OCI-LY7 (cell line): Measurements from ENCODE around the gene HTATSF1. TPM values are rescaled to one million over a fixed set of nuclear protein-coding genes. Genes with fewer than 3 reads are reported as not detected.

Experiments
- BruUV-seq: library from RNA; stranded (reverse); fragments of 400-500 nt; replicated peaks from 2 replicates; lab custom pipeline; 2021; lab: Mats Ljungman, UMichigan
- CTCF ChIA-PET: fragments of 300-600 bp; sonication (Branson Sonifier 250); formaldehyde crosslinking; loops from one replicate; lab custom pipeline; 2022; ENCODE audit warnings: antibody characterized with exemption; ENCODE audit not compliant: unreplicated experiment; lab: Charles Lee
- POLR2A ChIA-PET: fragments of 300-600 bp; sonication (Branson Sonifier 250); formaldehyde crosslinking; loops from one replicate; lab custom pipeline; 2022; ENCODE audit warnings: antibody characterized with exemption; lab: Charles Lee
- DNase-seq: peaks from one replicate; pipeline ENCODE4 v3.0.0-alpha.2; 2015; ENCODE audit warnings: low spot score
- H2AFZ ChIP-seq: fragments of 200-600 bp; sonication (generic), shearing (Covaris generic); 2 replicates; pipeline ENCODE4 v1.6.1; 2014; ENCODE audit warnings: mild to moderate bottlenecking, antibody characterized with exemption, low read length, moderate library complexity
- H3K27ac ChIP-seq: fragments of 200-600 bp; sonication (generic); 2 replicates; pipeline ENCODE4 v1.5.1; 2014; ENCODE audit warnings: mixed run types, low read depth, mild to moderate bottlenecking, moderate library complexity, low read length, inconsistent platforms; ENCODE audit not compliant: poor library complexity, severe bottlenecking
- H3K36me3 ChIP-seq: fragments of 200-600 bp; sonication (generic); 2 replicates; pipeline ENCODE4 v1.6.1; 2014; ENCODE audit warnings: mild to moderate bottlenecking, antibody characterized with exemption, low read length, moderate library complexity, mixed read lengths; ENCODE audit not compliant: insufficient read depth
- H3K4me1 ChIP-seq: fragments of 200-600 bp; sonication (generic); 2 replicates; pipeline ENCODE4 v1.5.1; 2014; ENCODE audit warnings: mild to moderate bottlenecking, low read length; ENCODE audit not compliant: insufficient read depth, poor library complexity, severe bottlenecking
- H3K4me2 ChIP-seq: fragments of 200-600 bp; sonication (generic); 2 replicates; pipeline ENCODE4 v1.6.1; 2014; ENCODE audit warnings: mild to moderate bottlenecking, low read length
- H3K4me3 ChIP-seq: fragments of 200-600 bp; sonication (generic); 2 replicates; pipeline ENCODE4 v1.5.1; 2014; ENCODE audit warnings: mild to moderate bottlenecking, low read depth, low read length; ENCODE audit not compliant: poor library complexity, severe bottlenecking
- H3K79me2 ChIP-seq: fragments of 200-600 bp; sonication (generic); 2 replicates; pipeline ENCODE4 v1.6.1; 2016; ENCODE audit warnings: low read depth, mild to moderate bottlenecking, low read length, moderate library complexity, mixed read lengths; ENCODE audit not compliant: insufficient read depth
- H3K9me2 ChIP-seq: fragments of 200-600 bp; sonication (generic); 2 replicates; pipeline ENCODE4 v1.6.1; 2016; ENCODE audit warnings: mild to moderate bottlenecking, low read length, mixed read lengths; ENCODE audit not compliant: insufficient read depth
- H3K9me3 ChIP-seq: fragments of 200-600 bp; sonication (generic); 2 replicates; pipeline ENCODE4 v1.6.1; 2014; ENCODE audit warnings: mild to moderate bottlenecking, mixed run types, low read length, mixed read lengths
- H4K20me1 ChIP-seq: fragments of 200-600 bp; sonication (generic); 2 replicates; pipeline ENCODE4 v1.6.1; 2014; ENCODE audit warnings: mild to moderate bottlenecking, antibody characterized with exemption, low read length, moderate library complexity, mixed read lengths; ENCODE audit not compliant: insufficient read depth
- EZH2phosphoT487 ChIP-seq: fragments of 200-600 bp; sonication (generic); IDR thresholded peaks from 2 replicates; pipeline ENCODE4 v1.6.1; 2018; ENCODE audit warnings: low read depth, borderline replicate concordance, mild to moderate bottlenecking, mixed run types, antibody characterized with exemption, low read length, moderate library complexity, mixed read lengths
- intact Hi-C: fragments of 100-400 bp; cut with micrococcal nuclease; formaldehyde crosslinking; loops from one replicate; pipeline ENCODE4 v1.10.0; 2022; ENCODE audit not compliant: unreplicated experiment
- total RNA-seq, 2 experiments: library from RNA; depleted of rRNA in 1 of 2; stranded (reverse); fragments of >200 nt in 1 of 2; shearing (Covaris generic) in 1 of 2; gene quantifications; 2 replicates each; pipeline ENCODE4 v1.2.3, GENCODE V29; 2014 to 2022
- TF ChIP-seq, protein P1 (sequence below): fragments of 200-600 bp; sonication (generic); conservative IDR thresholded peaks from 2 replicates; pipeline ENCODE4 v1.5.1; 2014; ENCODE audit warnings: mild to moderate bottlenecking, antibody characterized with exemption, low read length, moderate library complexity, mixed read lengths

HTATSF1 gene
- total RNA-seq, 2 experiments from 2014 or later, result 39.0 to 58.1 TPM

- no peak overlapping the region for H3K4me3 ChIP-seq
- H2AFZ ChIP-seq, result no peak overlapping the region
- H3K4me1 ChIP-seq, result no peaks in the 10 kb centered on the region
- H3K27ac ChIP-seq, result no peak overlapping the region
- no peak for TF ChIP-seq EZH2phosphoT487
- TF ChIP-seq, protein P1, sequence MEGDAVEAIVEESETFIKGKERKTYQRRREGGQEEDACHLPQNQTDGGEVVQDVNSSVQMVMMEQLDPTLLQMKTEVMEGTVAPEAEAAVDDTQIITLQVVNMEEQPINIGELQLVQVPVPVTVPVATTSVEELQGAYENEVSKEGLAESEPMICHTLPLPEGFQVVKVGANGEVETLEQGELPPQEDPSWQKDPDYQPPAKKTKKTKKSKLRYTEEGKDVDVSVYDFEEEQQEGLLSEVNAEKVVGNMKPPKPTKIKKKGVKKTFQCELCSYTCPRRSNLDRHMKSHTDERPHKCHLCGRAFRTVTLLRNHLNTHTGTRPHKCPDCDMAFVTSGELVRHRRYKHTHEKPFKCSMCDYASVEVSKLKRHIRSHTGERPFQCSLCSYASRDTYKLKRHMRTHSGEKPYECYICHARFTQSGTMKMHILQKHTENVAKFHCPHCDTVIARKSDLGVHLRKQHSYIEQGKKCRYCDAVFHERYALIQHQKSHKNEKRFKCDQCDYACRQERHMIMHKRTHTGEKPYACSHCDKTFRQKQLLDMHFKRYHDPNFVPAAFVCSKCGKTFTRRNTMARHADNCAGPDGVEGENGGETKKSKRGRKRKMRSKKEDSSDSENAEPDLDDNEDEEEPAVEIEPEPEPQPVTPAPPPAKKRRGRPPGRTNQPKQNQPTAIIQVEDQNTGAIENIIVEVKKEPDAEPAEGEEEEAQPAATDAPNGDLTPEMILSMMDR, result no peak
- H3K9me3 ChIP-seq, result no peaks in the 10 kb centered on the region
- intact Hi-C loops, result no loop called here
- no peaks in the 10 kb centered on the region for H3K36me3 ChIP-seq
- H3K9me2 ChIP-seq, result no peaks in the 10 kb centered on the region
- no peaks in the 10 kb centered on the region for H4K20me1 ChIP-seq
- CTCF ChIA-PET, result no interaction called here
- no TSS peak for BruUV-seq
- no peak overlapping the region for H3K4me2 ChIP-seq
- POLR2A ChIA-PET, result no interaction called here
- H3K79me2 ChIP-seq, result no peaks in the 10 kb centered on the region
- no peak for DNase-seq
These were observed 32.8 kb upstream of the HTATSF1 start for GRCh38 chrX:136464589-136464988.

DNA sequence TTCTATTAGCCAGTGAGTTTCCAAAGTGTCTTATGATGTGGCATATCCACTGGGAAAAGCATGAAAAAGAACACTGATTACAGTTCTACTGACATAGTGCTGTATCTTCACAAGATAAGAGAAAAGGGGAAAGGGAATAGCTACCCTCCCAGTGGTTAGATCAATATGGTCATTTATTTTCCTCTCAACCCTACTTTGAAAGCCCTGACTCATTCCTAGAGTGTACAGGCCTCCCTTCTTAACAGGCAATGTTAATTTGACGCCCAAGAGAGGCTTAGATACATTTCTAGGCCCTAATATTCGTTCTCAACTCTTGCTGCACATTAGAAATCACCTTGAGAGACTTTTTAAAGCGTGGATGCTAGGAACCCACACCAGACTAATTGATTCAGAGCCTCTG, 30.1 kb upstream of the HTATSF1 start:
- POLR2A ChIA-PET, result interaction anchor here (0.7 kb wide), 1 partner anchor 537 kb away, joined by 4 read pairs; no protein-coding TSS in a partner anchor
- no TSS peak for BruUV-seq
- Histone ChIP-seq H3K79me2 (no peaks in the 10 kb centered on the region), H3K4me3 (no peak overlapping the region), H3K4me2 (no peak overlapping the region), H4K20me1 (no peaks in the 10 kb centered on the region), H3K27ac (no peak overlapping the region), H3K36me3 (no peaks in the 10 kb centered on the region), H3K4me1 (no peaks in the 10 kb centered on the region), H3K9me2 (no peaks in the 10 kb centered on the region), H2AFZ (no peak overlapping the region), H3K9me3 (no peaks in the 10 kb centered on the region)
- TF ChIP-seq, protein P1, result no peak
- no peak for TF ChIP-seq EZH2phosphoT487
- DNase-seq, result no peak
- CTCF ChIA-PET, result no interaction called here
- intact Hi-C loops, result no loop called here

GRCh38 chrX:136468391-136469103, 28.8 kb upstream of the HTATSF1 start:
- H3K4me1 ChIP-seq, result no peaks in the 10 kb centered on the region
- no peak overlapping the region for H3K4me2 ChIP-seq
- intact Hi-C loops, result no loop called here
- BruUV-seq, result no TSS peak
- TF ChIP-seq, protein P1, result no peak
- no peak for TF ChIP-seq EZH2phosphoT487
- no peak overlapping the region for H2AFZ ChIP-seq
- H3K27ac ChIP-seq, result no peak overlapping the region
- no peaks in the 10 kb centered on the region for H4K20me1 ChIP-seq
- no peaks in the 10 kb centered on the region for H3K79me2 ChIP-seq
- no peak overlapping the region for H3K4me3 ChIP-seq
- no peak for DNase-seq
- ChIA-PET CTCF (no interaction called here), POLR2A (no interaction called here)
- H3K9me2 ChIP-seq, result no peaks in the 10 kb centered on the region
- no peaks in the 10 kb centered on the region for H3K36me3 ChIP-seq
- H3K9me3 ChIP-seq, result no peaks in the 10 kb centered on the region
